Liver (tissue), 9 donors: Measurements from ENCODE around the gene MECR. TPM values are rescaled to one million over a fixed set of nuclear protein-coding genes. Genes with fewer than 3 reads are reported as not detected.

Experiments used
- DNase-seq: peaks from one replicate; pipeline ENCODE4 v3.0.0-alpha.2; 2017; ENCODE audit warnings: low spot score
- H3K27ac ChIP-seq, 2 donors: one replicate each; pipeline ENCODE4 v1.7.0; 2013; ENCODE audit warnings: inconsistent platforms in 2 of 2, low read length in 2 of 2, control low read depth in 1 of 2, low read depth in 1 of 2, mild to moderate bottlenecking in 1 of 2
- H3K27me3 ChIP-seq, 4 donors: one replicate each; pipeline versions ENCODE4 v1.6.1 to v1.7.0; 2013; ENCODE audit warnings: low read length in 3 of 4, inconsistent platforms in 1 of 4, mild to moderate bottlenecking in 1 of 4, moderate library complexity in 1 of 4; ENCODE audit not compliant: control insufficient read depth in 4 of 4, insufficient read depth in 4 of 4
- H3K36me3 ChIP-seq, 4 donors: one replicate each; pipeline versions ENCODE4 v1.6.1 to v1.7.0; 2013; ENCODE audit warnings: low read length in 3 of 4, mild to moderate bottlenecking in 3 of 4, low read depth in 1 of 4, moderate library complexity in 1 of 4; ENCODE audit not compliant: control insufficient read depth in 4 of 4, insufficient read depth in 3 of 4
- H3K4me1 ChIP-seq, 4 donors: one replicate each; pipeline versions ENCODE4 v1.6.1 to v1.7.0; 2013; ENCODE audit warnings: low read length in 3 of 4, mild to moderate bottlenecking in 3 of 4, moderate library complexity in 1 of 4; ENCODE audit not compliant: control insufficient read depth in 4 of 4, insufficient read depth in 4 of 4
- H3K4me3 ChIP-seq, 3 donors: one replicate each; pipeline versions ENCODE4 v1.6.1 to v1.7.0; 2013; ENCODE audit warnings: low read length in 3 of 3, control low read depth in 1 of 3, low read depth in 1 of 3, mild to moderate bottlenecking in 1 of 3
- H3K9ac ChIP-seq, 2 donors: one replicate each; pipeline ENCODE4 v1.7.0; 2013; ENCODE audit warnings: low read length in 2 of 2, mild to moderate bottlenecking in 2 of 2, moderate library complexity in 2 of 2, control low read depth in 1 of 2, low read depth in 1 of 2
- H3K9me3 ChIP-seq, 4 donors: one replicate each; pipeline versions ENCODE4 v1.6.1 to v1.7.0; 2013; ENCODE audit warnings: low read length in 3 of 4; ENCODE audit not compliant: control insufficient read depth in 4 of 4
- EGR1 ChIP-seq, 2 donors: IDR thresholded peaks; 2 replicates each; pipeline ENCODE4 v1.6.1; 2016 to 2018; ENCODE audit warnings: antibody characterized with exemption in 2 of 2, low read depth in 2 of 2
- FOXA1 ChIP-seq: IDR thresholded peaks from 2 replicates; pipeline ENCODE4 v1.6.1; 2016; ENCODE audit warnings: antibody characterized with exemption
- FOXA2 ChIP-seq: IDR thresholded peaks from 2 replicates; pipeline ENCODE4 v1.6.1; 2016; ENCODE audit warnings: antibody characterized with exemption
- GABPA ChIP-seq, 2 donors: IDR thresholded peaks in 1 of 2; conservative IDR thresholded peaks in 1 of 2; 2 replicates each; pipeline ENCODE4 v1.6.1; 2016; ENCODE audit warnings: antibody characterized with exemption in 2 of 2, mild to moderate bottlenecking in 1 of 2, moderate library complexity in 1 of 2
- HNF4A ChIP-seq, 2 donors: conservative IDR thresholded peaks; 2 replicates each; pipeline ENCODE4 v1.6.1; 2016; ENCODE audit warnings: antibody characterized with exemption in 2 of 2, mild to moderate bottlenecking in 2 of 2
- HNF4G ChIP-seq: IDR thresholded peaks from 2 replicates; pipeline ENCODE4 v1.6.1; 2016; ENCODE audit warnings: antibody characterized with exemption
- JUND ChIP-seq, 2 donors: IDR thresholded peaks; 2 replicates each; pipeline ENCODE4 v1.6.1; 2016; ENCODE audit warnings: antibody characterized with exemption in 2 of 2
- NR2F2 ChIP-seq: IDR thresholded peaks from 2 replicates; pipeline ENCODE4 v1.6.1; 2016; ENCODE audit warnings: antibody characterized with exemption
- RAD21 ChIP-seq, 2 donors: IDR thresholded peaks; 2 replicates each; pipeline ENCODE4 v1.6.1; 2016; ENCODE audit warnings: antibody characterized with exemption in 2 of 2, mild to moderate bottlenecking in 2 of 2
- RXRA ChIP-seq, 2 donors: IDR thresholded peaks; 2 replicates each; pipeline ENCODE4 v1.6.1; 2017 to 2018; ENCODE audit warnings: antibody characterized with exemption in 2 of 2, mild to moderate bottlenecking in 1 of 2
- SP1 ChIP-seq: IDR thresholded peaks from 2 replicates; pipeline ENCODE4 v1.6.1; 2018; ENCODE audit warnings: antibody characterized with exemption, mild to moderate bottlenecking
- TAF1 ChIP-seq: conservative IDR thresholded peaks from 2 replicates; pipeline ENCODE4 v1.6.1; 2016; ENCODE audit warnings: antibody characterized with exemption, mild to moderate bottlenecking
- YY1 ChIP-seq: IDR thresholded peaks from 2 replicates; pipeline ENCODE4 v1.6.1; 2016; ENCODE audit warnings: antibody characterized with exemption, mild to moderate bottlenecking
- WGBS: extraction: QIAGEN DNeasy Blood & Tissue Kit; methylation state at CpG from one replicate; pipeline ENCODE4 v1.1.7; 2013; 5-methylcytosine and 5-hydroxymethylcytosine counted together
- polyA plus RNA-seq, 2 donors: library from polyadenylated mRNA; stranded (reverse) in 1 of 2; unstranded in 1 of 2; fragments of 200-250 nt in 1 of 2; fragments of >200 nt in 1 of 2; fragmentation: Nextera tagmentation in 1 of 2; extraction: Ambion mirVana in 1 of 2; gene quantifications; one replicate each; pipeline versions ENCODE4 v1.2.1 to v1.2.3, GENCODE V29; 2013 to 2015
- total RNA-seq, 2 donors: library from RNA; depleted of rRNA; stranded (reverse); fragments of >200 nt; gene quantifications; one replicate each; pipeline ENCODE4 v1.2.3, GENCODE V29; 2014
- TF ChIP-seq, protein P1 (sequence below): IDR thresholded peaks from 2 replicates; pipeline ENCODE4 v1.6.1; 2016; ENCODE audit warnings: antibody characterized with exemption
- TF ChIP-seq, protein P2 (sequence below): IDR thresholded peaks from 2 replicates; pipeline ENCODE4 v1.6.1; 2016; ENCODE audit warnings: antibody characterized with exemption
- TF ChIP-seq, protein P3 (sequence below): IDR thresholded peaks from 2 replicates; pipeline ENCODE4 v1.6.1; 2016; ENCODE audit warnings: antibody characterized with exemption
- TF ChIP-seq, protein P4 (sequence below): IDR thresholded peaks from 2 replicates; pipeline ENCODE4 v1.6.1; 2016; ENCODE audit warnings: antibody characterized with exemption, mild to moderate bottlenecking
- TF ChIP-seq, protein P5 (sequence below): fragments of 150-350 bp; IDR thresholded peaks from 2 replicates; pipeline ENCODE4 v1.5.1; 2017; ENCODE audit warnings: improper control_type of control experiment, low read depth, low read length; ENCODE audit not compliant: missing input control
- donor health status: healthy.
- donor health status: healthy.
- donor health status: healthy.
- donor health status: healthy.
- donor health status: healthy.

Gene MECR
- total and polyA plus RNA-seq, 4 donors, result 7.5 to 19.9 (median 13.2) TPM

DNA sequence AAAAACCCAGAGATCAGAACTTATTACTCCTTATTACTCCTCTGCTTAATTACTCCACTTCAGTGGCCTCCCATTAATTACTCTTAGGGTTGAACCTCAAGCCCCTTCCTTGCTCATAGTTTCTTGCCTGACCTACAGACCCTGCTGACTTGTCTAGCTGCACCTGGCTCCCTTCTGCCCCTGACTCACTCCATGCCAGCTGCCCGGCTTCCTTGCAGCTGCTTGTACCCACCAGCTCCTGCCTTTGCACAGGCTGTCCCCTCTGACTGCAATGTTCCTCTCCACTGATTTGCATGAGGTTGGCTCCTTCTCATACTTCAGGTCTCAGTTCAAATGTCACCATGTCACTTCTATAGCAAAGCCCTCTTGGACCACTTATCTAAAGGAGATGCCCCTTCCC is 3.7 kb upstream of the MECR start (continued):
- no peak for TF ChIP-seq HNF4A (conservative IDR thresholded peaks at IDR 0.05)
- TF ChIP-seq NR2F2, result no peak
- TF ChIP-seq, protein P1, sequence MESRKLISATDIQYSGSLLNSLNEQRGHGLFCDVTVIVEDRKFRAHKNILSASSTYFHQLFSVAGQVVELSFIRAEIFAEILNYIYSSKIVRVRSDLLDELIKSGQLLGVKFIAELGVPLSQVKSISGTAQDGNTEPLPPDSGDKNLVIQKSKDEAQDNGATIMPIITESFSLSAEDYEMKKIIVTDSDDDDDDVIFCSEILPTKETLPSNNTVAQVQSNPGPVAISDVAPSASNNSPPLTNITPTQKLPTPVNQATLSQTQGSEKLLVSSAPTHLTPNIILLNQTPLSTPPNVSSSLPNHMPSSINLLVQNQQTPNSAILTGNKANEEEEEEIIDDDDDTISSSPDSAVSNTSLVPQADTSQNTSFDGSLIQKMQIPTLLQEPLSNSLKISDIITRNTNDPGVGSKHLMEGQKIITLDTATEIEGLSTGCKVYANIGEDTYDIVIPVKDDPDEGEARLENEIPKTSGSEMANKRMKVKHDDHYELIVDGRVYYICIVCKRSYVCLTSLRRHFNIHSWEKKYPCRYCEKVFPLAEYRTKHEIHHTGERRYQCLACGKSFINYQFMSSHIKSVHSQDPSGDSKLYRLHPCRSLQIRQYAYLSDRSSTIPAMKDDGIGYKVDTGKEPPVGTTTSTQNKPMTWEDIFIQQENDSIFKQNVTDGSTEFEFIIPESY, result no peak

DNA sequence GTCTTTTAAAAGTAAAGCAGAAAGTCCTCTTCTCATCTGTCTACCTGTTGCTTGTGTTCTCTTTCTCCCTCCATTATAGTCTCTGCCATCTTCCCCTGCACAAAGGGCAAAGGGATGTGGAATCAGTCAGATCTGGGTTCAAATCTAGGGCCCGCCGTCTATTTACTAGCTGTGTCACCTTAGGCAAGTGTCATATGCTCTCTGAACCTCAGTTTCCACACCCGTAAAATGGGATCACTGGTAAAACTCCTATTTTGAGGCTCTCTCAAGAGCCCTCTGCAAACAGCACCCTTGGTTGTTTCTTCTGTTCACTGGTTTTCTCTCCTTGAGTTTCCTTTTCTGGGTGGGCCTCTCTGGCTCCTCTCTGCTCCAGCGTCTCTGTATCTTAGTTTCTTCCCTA is 3.0 kb upstream of the MECR start:
- no peak overlapping the region for H3K4me3 ChIP-seq
- no peaks in the 10 kb centered on the region for H3K9me3 ChIP-seq
- H3K27ac ChIP-seq, result no peak overlapping the region
- WGBS, result 88% methylated on average over 4 of the region's 4 CpGs
- no peaks in the 10 kb centered on the region for H3K27me3 ChIP-seq
- H3K36me3 ChIP-seq, result no peaks in the 10 kb centered on the region
- H3K9ac ChIP-seq, result no peak overlapping the region
- TF ChIP-seq, protein P1, result no peak
- no peak for TF ChIP-seq RXRA (IDR thresholded peaks at IDR 0.05)
- TF ChIP-seq HNF4A (conservative IDR thresholded peaks at IDR 0.05), result no peak
- TF ChIP-seq, protein P2, sequence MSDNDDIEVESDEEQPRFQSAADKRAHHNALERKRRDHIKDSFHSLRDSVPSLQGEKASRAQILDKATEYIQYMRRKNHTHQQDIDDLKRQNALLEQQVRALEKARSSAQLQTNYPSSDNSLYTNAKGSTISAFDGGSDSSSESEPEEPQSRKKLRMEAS, result no peak
- no peak for TF ChIP-seq SP1
- TF ChIP-seq GABPA (IDR thresholded peaks at IDR 0.05 in 1 of 2, conservative IDR thresholded peaks at IDR 0.05 in 1 of 2), result no peak
- TF ChIP-seq, protein P3, sequence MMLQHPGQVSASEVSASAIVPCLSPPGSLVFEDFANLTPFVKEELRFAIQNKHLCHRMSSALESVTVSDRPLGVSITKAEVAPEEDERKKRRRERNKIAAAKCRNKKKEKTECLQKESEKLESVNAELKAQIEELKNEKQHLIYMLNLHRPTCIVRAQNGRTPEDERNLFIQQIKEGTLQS, result no peak
- no peak for TF ChIP-seq FOXA2
- no peak for TF ChIP-seq JUND (IDR thresholded peaks at IDR 0.05)
- TF ChIP-seq EGR1 (IDR thresholded peaks at IDR 0.05; ENCODE audit: low read depth in 2 of 2), result no peak
- TF ChIP-seq, protein P4, sequence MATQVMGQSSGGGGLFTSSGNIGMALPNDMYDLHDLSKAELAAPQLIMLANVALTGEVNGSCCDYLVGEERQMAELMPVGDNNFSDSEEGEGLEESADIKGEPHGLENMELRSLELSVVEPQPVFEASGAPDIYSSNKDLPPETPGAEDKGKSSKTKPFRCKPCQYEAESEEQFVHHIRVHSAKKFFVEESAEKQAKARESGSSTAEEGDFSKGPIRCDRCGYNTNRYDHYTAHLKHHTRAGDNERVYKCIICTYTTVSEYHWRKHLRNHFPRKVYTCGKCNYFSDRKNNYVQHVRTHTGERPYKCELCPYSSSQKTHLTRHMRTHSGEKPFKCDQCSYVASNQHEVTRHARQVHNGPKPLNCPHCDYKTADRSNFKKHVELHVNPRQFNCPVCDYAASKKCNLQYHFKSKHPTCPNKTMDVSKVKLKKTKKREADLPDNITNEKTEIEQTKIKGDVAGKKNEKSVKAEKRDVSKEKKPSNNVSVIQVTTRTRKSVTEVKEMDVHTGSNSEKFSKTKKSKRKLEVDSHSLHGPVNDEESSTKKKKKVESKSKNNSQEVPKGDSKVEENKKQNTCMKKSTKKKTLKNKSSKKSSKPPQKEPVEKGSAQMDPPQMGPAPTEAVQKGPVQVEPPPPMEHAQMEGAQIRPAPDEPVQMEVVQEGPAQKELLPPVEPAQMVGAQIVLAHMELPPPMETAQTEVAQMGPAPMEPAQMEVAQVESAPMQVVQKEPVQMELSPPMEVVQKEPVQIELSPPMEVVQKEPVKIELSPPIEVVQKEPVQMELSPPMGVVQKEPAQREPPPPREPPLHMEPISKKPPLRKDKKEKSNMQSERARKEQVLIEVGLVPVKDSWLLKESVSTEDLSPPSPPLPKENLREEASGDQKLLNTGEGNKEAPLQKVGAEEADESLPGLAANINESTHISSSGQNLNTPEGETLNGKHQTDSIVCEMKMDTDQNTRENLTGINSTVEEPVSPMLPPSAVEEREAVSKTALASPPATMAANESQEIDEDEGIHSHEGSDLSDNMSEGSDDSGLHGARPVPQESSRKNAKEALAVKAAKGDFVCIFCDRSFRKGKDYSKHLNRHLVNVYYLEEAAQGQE, result no peak
- TF ChIP-seq YY1, result no peak
- TF ChIP-seq, protein P5, sequence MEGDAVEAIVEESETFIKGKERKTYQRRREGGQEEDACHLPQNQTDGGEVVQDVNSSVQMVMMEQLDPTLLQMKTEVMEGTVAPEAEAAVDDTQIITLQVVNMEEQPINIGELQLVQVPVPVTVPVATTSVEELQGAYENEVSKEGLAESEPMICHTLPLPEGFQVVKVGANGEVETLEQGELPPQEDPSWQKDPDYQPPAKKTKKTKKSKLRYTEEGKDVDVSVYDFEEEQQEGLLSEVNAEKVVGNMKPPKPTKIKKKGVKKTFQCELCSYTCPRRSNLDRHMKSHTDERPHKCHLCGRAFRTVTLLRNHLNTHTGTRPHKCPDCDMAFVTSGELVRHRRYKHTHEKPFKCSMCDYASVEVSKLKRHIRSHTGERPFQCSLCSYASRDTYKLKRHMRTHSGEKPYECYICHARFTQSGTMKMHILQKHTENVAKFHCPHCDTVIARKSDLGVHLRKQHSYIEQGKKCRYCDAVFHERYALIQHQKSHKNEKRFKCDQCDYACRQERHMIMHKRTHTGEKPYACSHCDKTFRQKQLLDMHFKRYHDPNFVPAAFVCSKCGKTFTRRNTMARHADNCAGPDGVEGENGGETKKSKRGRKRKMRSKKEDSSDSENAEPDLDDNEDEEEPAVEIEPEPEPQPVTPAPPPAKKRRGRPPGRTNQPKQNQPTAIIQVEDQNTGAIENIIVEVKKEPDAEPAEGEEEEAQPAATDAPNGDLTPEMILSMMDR, result no peak
- TF ChIP-seq HNF4G, result no peak
- TF ChIP-seq NR2F2, result no peak
- no peak for TF ChIP-seq FOXA1
- TF ChIP-seq TAF1, result no peak
- no peak for TF ChIP-seq RAD21 (IDR thresholded peaks at IDR 0.05)
- DNase-seq, result no peak
- H3K4me1 ChIP-seq, result peaks cover 6 to 38% (median 26%) of the 10 kb centered on the region in 4 donors
